Fibroblast of skin of left biceps (primary cell): ENCODE data around the gene RNF17.
"Not testable (repeated sequence)": the region's sequence is repeated elsewhere in the genome, so short reads cannot be mapped to it uniquely, and the experiment has no call there.

Experiments used
- DNase-seq, 2 experiments: peaks; one replicate each; pipeline ENCODE4 v3.0.0-alpha.2; 2013; ENCODE audit warnings: low read depth in 2 of 2

Gene RNF17, protein sequence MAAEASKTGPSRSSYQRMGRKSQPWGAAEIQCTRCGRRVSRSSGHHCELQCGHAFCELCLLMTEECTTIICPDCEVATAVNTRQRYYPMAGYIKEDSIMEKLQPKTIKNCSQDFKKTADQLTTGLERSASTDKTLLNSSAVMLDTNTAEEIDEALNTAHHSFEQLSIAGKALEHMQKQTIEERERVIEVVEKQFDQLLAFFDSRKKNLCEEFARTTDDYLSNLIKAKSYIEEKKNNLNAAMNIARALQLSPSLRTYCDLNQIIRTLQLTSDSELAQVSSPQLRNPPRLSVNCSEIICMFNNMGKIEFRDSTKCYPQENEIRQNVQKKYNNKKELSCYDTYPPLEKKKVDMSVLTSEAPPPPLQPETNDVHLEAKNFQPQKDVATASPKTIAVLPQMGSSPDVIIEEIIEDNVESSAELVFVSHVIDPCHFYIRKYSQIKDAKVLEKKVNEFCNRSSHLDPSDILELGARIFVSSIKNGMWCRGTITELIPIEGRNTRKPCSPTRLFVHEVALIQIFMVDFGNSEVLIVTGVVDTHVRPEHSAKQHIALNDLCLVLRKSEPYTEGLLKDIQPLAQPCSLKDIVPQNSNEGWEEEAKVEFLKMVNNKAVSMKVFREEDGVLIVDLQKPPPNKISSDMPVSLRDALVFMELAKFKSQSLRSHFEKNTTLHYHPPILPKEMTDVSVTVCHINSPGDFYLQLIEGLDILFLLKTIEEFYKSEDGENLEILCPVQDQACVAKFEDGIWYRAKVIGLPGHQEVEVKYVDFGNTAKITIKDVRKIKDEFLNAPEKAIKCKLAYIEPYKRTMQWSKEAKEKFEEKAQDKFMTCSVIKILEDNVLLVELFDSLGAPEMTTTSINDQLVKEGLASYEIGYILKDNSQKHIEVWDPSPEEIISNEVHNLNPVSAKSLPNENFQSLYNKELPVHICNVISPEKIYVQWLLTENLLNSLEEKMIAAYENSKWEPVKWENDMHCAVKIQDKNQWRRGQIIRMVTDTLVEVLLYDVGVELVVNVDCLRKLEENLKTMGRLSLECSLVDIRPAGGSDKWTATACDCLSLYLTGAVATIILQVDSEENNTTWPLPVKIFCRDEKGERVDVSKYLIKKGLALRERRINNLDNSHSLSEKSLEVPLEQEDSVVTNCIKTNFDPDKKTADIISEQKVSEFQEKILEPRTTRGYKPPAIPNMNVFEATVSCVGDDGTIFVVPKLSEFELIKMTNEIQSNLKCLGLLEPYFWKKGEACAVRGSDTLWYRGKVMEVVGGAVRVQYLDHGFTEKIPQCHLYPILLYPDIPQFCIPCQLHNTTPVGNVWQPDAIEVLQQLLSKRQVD (N-terminal part only)

GRCh38 chr13:24763596-24764275 is at the start of gene RNF17:
Gene RNF17 (plus strand): TSS chr13:24764169. CDS start chr13:24764204, 35 bp downstream.
- no peak for DNase-seq

DNA sequence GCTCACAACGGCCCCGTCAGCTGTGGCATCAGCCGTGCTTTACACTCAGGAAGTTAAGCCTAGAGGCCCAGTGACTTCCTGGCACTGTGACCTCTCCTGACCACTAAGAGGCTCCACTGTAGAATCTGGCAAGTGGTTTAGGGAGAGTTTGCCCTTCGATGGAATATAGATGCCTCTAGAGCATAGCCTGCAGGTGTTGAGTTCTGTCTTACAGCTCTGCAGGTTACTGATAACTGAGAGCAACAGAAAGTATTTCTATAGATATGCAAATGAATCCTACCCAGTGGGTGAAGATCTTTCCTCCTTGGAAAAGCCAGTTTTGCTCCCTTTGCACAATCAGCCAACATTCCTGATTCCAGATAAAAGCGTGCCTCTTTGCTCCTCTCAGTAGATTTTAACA is 48.0 kb upstream of the RNF17 start:
- no peak for DNase-seq

- DNase-seq: no peak
Measured at GRCh38 chr13:24716446-24716845, 47.5 kb upstream of the RNF17 start.

DNA sequence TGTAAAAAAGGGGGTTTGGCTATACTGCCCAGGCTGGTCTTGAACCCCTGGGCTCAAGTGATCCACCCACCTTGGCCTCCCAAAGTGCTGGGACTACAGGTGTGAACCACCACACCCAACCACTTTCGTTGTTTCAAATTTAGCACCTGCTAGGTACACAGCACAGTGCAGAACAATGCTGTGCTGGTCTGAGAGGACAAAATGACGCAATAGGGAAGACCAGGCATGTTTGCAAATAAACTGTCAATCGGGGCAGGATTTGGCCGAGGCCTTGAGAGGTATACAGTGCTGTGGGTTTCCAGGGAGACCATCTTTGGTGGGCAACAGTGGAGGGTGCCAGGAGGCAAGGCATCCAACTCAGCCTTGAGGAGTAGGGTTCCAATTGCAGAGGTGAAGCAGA is 46.8 kb upstream of the RNF17 start:
- DNase-seq: no peak

DNA sequence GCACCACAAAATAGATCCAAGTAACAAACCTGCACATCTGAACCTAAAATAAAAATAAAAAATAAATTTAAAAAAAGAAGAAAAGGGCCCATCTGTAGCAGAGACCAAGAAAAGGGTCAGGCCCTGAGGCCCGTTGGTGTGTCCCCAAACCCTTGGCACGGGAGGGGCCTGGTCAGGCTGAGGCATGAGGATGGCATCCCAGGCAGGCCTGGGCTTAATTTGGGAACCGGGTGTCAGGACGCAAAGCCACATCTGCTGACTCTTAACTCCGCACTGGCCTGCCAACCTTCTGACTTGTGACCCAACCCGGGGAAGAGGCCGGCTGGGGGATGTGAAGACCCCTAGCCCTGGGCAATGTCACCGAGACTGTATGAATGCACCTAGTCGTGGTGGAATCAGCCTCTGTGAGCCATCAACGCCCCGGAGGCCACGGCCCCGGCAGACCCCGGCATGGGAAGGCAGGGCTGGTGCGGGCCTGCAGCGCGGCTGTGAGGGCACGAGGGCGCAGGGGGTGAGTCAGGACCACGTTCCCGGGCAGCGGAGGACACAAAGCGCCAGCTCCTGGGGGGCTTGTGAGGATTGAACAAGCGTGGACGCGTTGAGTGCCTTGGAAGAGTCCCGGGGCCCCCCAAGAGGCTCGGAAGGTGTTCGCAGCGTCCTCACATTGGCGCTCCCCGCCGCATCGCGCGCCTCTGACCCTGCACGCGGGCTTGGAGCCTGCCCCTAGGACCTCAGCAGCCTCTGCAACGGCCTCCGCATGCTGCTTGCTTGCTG is 45.6 kb upstream of the RNF17 start:
- no peak for DNase-seq

DNA sequence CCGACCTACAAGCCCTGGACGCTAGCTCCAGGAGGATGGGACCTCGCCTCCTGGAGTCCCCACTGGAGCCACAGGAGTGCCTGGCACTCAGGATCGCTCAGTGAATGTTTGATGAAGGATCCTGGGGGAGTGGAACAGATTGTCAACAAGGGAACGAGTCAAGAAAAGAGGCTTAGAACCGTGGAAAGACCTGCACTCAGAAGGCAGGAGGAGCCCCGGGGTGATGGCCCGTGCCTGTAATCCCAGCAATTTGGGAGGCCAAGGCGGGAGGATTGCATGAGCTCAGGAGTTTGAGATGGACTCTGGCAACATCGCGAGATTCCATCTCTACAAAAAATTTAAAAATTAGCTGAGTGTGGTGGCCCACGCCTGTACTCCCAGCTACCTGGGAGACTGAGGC is 44.8 kb upstream of the RNF17 start:
- no peak for DNase-seq

DNA sequence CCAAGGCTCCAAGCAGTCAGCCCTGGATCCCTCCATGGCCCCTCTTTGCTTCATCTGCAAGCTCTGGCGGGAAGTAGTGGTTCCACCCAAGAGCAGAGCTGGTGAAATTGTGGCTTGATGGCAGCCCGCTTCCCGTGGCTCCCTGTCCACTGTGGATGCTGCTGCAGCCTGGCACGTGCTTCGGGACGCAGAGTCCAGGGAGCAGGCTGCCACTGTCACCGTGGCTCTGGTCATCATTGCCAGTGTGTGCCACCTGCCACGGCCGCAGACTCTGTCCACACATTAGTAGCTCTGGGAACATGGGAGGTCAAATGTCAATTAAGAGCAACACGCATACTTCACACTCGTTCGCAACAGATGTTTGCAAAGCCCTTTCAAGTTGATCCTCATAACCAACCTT is 40.8 kb upstream of the RNF17 start:
- no peak for DNase-seq

GRCh38 chr13:24724714-24725113 is 39.3 kb upstream of the RNF17 start:
- DNase-seq: no peak

DNA sequence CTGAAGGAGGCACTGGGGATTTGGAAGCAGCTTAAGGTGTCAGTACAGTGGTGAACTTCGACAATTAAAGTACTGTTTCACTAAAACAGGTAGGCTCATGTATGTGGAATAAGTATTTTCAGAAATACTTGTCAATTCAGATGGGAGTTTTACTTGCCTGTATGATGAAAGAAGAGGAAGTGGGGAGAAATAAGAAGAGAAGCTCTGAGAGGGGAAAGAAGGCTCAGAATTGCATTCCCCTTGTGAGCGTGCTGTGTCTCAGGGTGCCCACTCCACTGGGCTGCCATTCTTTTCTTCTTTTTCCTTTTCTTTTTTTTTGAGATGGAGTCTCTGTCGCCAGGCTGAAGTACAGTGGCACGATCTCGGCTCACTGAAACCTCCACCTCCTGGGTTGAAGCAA is 38.6 kb upstream of the RNF17 start:
- DNase-seq: no peak

DNA sequence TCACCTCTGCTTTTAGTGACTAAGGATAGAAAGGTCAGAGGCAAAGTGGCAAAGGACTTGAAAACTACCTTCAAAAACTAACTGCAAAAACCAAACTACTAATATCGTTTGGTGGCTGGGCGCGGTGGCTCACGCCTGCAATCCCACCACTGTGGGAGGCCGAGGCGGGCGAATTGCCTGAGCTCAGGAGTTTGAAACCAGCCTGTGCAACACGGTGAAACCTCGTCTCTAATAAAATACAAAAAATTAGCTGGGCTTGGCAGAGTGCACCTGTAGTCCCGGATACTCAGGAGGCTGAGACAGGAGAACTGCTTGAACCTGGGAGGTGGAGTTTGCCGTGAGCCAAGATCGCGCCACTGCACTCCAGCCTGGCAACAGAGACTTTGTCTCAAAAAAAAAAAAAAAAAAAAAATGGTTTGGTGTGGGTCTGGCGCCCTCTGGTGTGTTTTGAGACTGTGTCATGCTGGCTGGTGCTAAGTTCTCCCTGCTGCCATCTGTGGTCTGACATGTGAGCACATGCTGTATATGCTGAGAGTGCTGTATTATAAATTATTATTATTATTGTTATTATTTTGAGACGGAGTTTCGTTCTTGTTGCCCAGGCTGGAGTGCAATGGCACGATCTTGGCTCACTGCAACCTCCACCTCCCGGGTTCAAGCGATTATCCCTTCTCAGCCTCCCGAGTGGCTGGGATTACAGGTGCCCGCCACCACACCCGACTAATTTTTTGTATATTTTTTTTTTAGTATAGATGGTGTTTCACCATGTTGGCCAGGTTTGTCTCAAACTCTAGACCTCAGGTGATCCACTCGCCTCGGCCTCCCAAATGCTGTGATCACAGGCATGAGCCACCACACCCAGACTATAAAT is 36.0 kb upstream of the RNF17 start:
- DNase-seq: peak; percentile 49 to 51

- DNase-seq: not testable (repeated sequence)
Measured at GRCh38 chr13:24730873-24731567, 32.9 kb upstream of the RNF17 start.

DNA sequence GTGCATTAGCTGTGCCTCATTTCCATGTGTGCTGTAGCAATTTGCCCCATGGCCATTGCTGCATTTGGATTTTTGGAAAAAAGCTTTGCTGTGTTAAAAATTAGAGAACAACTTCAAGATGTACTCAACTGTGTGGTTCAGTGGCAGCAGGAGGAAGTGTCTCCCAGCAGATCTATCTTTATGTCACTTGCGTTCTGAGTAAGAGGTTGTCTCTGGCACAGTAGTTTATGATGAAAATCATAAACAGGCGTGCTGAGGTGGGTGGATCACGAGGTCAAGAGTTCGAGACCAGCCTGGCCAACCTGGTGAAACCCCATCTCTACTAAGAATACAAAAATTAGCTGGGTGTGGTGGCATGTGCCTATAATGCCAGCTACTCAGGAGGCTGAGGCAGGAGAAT is 29.0 kb upstream of the RNF17 start:
- DNase-seq: no peak

- DNase-seq: no peak
Measured at GRCh38 chr13:24737042-24737441, 26.9 kb upstream of the RNF17 start.

GRCh38 chr13:24738366-24738847 is 25.6 kb upstream of the RNF17 start:
- DNase-seq: no peak

GRCh38 chr13:24740014-24740890 is 23.7 kb upstream of the RNF17 start:
- DNase-seq: no peak

DNA sequence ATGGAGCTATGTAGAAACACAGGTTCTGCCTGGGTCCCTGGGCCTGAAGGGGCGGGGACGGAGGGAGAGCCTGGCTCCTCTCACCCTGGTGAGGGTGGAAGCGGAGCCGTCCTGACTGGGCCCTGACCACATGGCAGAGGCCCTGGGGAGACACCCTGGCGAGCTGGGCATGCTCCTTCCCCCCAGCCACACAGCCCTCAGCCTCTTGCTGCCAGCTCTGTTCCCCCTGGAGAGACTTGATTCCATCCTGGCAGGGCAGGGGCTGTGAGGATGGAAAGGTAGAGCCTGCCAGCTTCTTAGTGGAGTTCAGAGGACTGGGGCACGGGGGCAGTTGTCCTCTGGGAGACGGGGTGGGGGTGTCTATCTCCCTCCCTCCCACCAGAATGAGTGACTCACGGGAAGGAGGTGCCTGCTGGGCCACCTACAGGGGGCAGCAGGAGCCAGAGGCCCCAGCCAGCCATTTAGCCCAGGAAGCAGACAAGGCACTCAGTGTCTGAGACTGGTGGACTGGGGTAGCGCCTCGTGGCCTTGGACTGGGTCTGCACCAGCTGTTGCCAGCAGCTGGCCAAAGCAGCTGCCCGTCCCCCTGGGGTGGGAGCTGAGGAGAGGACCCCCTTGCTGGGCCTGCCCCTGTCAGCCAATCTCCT is 22.8 kb upstream of the RNF17 start:
- no peak for DNase-seq

GRCh38 chr13:24741791-24742190 is 22.2 kb upstream of the RNF17 start:
- no peak for DNase-seq
